ENCODE data around the gene SSNA1.

Gene SSNA1, protein sequence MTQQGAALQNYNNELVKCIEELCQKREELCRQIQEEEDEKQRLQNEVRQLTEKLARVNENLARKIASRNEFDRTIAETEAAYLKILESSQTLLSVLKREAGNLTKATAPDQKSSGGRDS

DNA sequence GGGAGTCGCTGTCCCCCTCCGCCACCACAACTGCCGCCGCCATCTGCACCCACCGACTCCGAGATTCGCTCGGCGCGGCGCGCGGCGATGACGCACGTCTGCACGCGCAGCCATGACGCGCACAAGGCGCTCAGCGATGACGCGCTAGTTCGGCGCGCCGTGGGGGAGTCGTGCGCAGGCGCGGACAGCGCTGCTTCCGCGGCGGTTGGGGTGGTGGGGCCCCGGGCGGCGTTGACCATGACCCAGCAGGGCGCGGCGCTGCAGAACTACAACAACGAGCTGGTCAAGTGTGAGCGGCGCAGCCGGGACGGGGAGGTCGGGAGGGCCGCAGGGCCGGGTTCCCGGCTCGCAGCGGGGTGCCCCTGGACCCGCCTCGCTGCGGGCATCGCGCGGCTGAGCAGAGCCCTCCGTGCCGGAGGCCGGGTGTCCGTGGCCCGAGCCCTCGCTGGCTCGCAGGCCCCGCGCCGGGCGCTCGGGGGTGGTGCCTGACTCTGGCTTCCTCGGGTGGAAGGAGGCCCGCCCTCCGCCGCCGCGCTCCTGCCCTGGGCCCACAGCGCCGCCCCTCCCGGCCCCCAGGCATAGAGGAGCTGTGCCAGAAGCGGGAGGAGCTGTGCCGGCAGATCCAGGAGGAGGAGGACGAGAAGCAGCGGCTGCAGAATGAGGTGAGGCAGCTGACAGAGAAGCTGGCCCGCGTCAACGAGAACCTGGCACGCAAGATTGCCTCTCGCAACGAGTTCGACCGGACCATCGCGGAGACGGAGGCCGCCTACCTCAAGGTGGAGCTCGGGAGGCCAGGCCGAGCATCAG lies at the start of gene SSNA1, which contains the start of gene ANAPC2:
TSS of gene SSNA1 (plus strand) at position 187 of the 807 bp plus-strand sequence. CDS start at position 238, 51 bp downstream.
TSS of gene ANAPC2 (minus strand) at position 71 of the 807 bp plus-strand sequence. CDS start at position 43, 28 bp downstream.
- Histone ChIP-seq H3K9ac (ENCODE audit: low read length) (peak within 1 kb of the TSS; percentile 66), H3K27me3 (ENCODE audit: control insufficient read depth, insufficient read depth, low read length) (no peaks in the 10 kb centered on the region), H3K36me3 (ENCODE audit: control insufficient read depth, low read depth, low read length) (peaks cover 5% of the 10 kb centered on the region), H3K27ac (ENCODE audit: low read length) (no peak within 1 kb of the TSS), H3K4me1 (ENCODE audit: control insufficient read depth, low read depth, low read length) (peaks cover 9% of the 10 kb centered on the region), H3K9me3 (ENCODE audit: control insufficient read depth, low read depth, low read length) (no peaks in the 10 kb centered on the region), H3K4me3 (ENCODE audit: low read length) (peak within 1 kb of the TSS; percentile 90)

DNA sequence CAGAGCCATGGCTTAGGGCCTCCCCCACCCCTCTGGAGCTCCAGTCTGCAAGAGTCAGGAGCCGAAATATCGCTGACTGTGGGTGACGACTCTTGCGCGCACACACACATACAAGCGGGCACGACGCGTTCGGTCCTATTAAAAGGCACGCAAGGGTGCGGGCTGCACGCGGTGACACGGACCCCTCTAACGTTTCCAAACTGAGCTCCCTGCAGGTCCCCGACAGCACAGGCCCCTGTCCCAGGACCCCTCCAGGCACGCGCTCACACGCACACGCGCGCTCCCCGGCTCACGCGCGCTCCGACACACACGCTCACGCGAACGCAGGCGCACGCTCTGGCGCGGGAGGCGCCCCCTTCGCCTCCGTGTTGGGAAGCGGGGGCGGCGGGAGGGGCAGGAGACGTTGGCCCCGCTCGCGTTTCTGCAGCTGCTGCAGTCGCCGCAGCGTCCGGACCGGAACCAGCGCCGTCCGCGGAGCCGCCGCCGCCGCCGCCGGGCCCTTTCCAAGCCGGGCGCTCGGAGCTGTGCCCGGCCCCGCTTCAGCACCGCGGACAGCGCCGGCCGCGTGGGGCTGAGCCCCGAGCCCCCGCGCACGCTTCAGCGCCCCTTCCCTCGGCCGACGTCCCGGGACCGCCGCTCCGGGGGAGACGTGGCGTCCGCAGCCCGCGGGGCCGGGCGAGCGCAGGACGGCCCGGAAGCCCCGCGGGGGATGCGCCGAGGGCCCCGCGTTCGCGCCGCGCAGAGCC lies 49.6 kb upstream of the SSNA1 start, which contains the start of gene GRIN1:
TSS of gene GRIN1 (plus strand) at position 433 of the 746 bp plus-strand sequence. CDS start 333 bp downstream, outside the sequence.
- H3K4me1 ChIP-seq (ENCODE audit: control insufficient read depth, low read depth, low read length): no peaks in the 10 kb centered on the region
- H3K4me3 ChIP-seq (ENCODE audit: low read length): no peak within 1 kb of the TSS
- no peak within 1 kb of the TSS for H3K27ac ChIP-seq (ENCODE audit: low read length)
- H3K36me3 ChIP-seq (ENCODE audit: control insufficient read depth, low read depth, low read length): no peaks in the 10 kb centered on the region
- H3K27me3 ChIP-seq (ENCODE audit: control insufficient read depth, insufficient read depth, low read length): peaks cover 88% of the 10 kb centered on the region
- no peaks in the 10 kb centered on the region for H3K9me3 ChIP-seq (ENCODE audit: control insufficient read depth, low read depth, low read length)
- H3K9ac ChIP-seq (ENCODE audit: low read length): no peak within 1 kb of the TSS

DNA sequence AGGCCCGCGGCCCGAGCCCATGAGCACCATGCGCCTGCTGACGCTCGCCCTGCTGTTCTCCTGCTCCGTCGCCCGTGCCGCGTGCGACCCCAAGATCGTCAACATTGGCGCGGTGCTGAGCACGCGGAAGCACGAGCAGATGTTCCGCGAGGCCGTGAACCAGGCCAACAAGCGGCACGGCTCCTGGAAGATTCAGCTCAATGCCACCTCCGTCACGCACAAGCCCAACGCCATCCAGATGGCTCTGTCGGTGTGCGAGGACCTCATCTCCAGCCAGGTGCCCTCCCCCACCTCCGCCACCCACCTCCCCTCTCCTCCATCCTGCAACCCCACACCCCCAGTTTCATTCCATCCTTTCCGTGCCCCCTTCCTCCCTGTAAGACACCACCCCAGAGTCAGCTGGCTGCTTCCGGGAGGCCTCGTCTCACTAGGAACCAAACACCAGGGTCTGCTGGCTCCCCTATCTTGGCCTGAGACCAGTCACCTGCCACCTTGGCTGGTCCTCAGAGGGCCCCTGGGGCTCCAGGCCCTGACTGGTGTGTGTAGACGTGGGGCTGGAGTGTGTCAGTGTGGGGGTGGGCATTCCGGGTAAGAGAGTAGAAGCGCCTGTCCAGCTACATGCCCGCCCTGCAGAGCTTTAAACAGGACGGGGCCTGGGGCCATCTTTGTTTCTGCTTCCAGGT lies 48.9 kb upstream of the SSNA1 start:
- no peak overlapping the region for H3K4me3 ChIP-seq (ENCODE audit: low read length)
- H3K9ac ChIP-seq (ENCODE audit: low read length): no peak overlapping the region
- H3K4me1 ChIP-seq (ENCODE audit: control insufficient read depth, low read depth, low read length): no peaks in the 10 kb centered on the region
- H3K36me3 ChIP-seq (ENCODE audit: control insufficient read depth, low read depth, low read length): no peaks in the 10 kb centered on the region
- no peaks in the 10 kb centered on the region for H3K9me3 ChIP-seq (ENCODE audit: control insufficient read depth, low read depth, low read length)
- peaks cover 91% of the 10 kb centered on the region for H3K27me3 ChIP-seq (ENCODE audit: control insufficient read depth, insufficient read depth, low read length)
- H3K27ac ChIP-seq (ENCODE audit: low read length): no peak overlapping the region

DNA sequence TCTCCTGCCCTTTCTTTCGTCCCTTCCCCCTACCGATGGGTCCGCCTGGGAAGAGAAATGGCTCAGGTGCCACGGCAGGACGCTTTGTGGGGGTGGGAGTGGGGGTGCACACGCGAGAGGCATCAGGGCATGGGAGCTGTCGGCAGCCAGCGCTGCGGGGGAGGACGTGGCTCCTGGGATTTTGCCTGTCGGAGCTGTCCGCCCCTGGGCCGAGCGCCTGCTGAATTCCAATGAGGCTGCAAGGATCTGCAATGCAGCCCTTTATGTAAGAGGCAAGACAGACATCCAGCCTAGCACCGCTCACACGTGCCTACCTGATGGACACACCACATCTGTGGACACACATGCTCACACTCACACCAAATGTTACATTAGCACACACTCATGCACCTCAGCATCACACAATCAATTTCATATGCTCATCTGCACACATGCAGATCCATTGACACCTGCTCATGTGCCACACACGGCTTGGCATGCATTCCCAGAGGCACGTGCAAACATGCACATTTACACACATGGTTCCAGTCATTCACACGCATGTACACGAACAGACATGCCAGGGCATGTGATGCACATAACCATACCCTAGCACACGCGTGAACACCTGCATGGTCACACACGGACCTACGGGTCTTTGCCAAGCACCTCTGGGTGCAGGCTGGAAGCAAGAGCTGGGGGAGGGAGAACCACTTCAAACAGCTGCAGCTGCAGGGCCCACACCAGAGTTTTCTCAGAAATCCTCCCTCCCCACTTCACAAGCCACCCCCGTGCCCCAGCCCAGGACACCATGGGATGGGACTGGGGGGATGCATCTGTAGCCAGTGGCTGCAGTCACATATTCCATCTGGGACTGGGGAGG lies 48.1 kb upstream of the SSNA1 start:
- no peaks in the 10 kb centered on the region for H3K9me3 ChIP-seq (ENCODE audit: control insufficient read depth, low read depth, low read length)
- H3K4me1 ChIP-seq (ENCODE audit: control insufficient read depth, low read depth, low read length): no peaks in the 10 kb centered on the region
- H3K27ac ChIP-seq (ENCODE audit: low read length): no peak overlapping the region
- H3K9ac ChIP-seq (ENCODE audit: low read length): no peak overlapping the region
- no peak overlapping the region for H3K4me3 ChIP-seq (ENCODE audit: low read length)
- H3K27me3 ChIP-seq (ENCODE audit: control insufficient read depth, insufficient read depth, low read length): peaks cover 86% of the 10 kb centered on the region
- no peaks in the 10 kb centered on the region for H3K36me3 ChIP-seq (ENCODE audit: control insufficient read depth, low read depth, low read length)

DNA sequence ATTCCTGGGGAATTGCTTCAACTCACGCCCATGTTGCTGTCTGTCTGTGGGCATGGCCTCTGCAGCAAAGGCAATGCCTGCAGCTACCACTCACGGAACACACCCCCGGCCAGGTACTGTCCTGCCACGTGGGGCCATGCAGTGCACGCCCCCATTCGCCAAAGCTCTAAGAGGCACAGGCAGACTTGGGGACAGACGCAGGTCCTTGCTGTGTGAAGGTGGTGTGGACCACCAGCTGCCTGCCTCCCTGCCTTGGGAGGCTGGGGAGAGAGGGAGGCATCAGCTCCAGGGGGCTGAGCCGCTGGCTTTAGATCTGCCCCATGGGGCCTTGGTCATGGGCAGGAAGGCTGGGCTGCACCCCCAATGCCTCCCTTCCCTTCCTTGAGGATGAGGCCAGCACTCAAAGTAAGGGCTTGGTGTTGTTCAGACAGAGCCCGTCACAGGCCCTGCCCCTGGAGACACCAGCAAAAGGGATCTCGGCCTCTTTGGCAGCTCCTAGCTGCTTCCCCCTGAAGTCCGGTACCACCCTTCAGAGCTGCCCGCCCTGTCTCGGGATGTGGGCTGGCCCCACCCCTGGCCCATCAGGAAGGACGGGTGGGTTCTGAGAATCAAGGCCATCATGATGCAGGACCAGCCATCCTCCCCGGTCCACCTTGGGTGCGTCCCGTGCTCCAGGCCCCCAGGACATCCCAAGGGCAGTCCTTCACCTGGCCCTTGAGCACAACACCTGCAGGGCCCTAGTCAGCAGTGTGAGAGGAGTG lies 47.2 kb upstream of the SSNA1 start:
- Histone ChIP-seq H3K4me1 (ENCODE audit: control insufficient read depth, low read depth, low read length) (no peaks in the 10 kb centered on the region), H3K9ac (ENCODE audit: low read length) (no peak overlapping the region), H3K9me3 (ENCODE audit: control insufficient read depth, low read depth, low read length) (no peaks in the 10 kb centered on the region), H3K27ac (ENCODE audit: low read length) (no peak overlapping the region), H3K27me3 (ENCODE audit: control insufficient read depth, insufficient read depth, low read length) (peaks cover 84% of the 10 kb centered on the region), H3K36me3 (ENCODE audit: control insufficient read depth, low read depth, low read length) (no peaks in the 10 kb centered on the region), H3K4me3 (ENCODE audit: low read length) (no peak overlapping the region)

DNA sequence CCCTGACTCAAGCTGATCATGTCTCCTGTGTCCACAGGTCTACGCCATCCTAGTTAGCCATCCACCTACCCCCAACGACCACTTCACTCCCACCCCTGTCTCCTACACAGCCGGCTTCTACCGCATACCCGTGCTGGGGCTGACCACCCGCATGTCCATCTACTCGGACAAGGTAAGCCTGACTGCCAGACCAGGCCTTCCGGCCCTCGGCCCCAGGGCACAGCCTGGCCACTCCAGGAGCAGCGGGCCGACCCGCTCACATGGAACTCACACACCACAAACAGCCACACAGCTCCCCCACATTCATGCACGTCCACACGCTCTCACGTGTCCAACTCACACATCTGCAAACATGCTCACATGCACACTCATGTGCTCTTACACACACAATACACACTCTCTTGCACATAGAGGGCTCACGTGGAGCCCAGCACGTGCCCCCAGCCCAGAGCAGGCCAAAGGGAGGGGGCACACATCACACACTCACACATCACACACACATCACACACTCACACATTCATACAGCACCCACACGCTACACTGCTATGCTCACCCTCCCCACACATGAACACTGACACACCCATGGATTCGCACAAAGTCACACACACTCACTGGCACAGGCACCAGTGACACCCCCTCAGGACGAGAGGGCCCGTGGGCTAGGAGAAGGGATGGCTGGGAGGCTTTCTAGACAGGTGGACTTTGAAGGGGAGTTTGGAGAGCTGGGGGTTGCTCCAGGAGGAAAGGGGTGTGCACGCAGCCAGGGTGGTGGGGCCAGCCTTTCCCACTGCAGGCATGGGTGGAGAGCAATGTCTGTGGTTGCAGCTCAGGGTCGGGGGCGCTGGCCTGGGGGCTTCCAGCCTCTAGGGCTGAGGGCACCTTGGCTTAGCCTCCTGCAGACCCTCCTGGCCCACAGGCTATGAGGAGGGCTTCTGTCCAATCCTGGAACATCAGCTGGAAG lies 46.2 kb upstream of the SSNA1 start:
- H3K4me1 ChIP-seq (ENCODE audit: control insufficient read depth, low read depth, low read length): no peaks in the 10 kb centered on the region
- no peak overlapping the region for H3K9ac ChIP-seq (ENCODE audit: low read length)
- H3K36me3 ChIP-seq (ENCODE audit: control insufficient read depth, low read depth, low read length): no peaks in the 10 kb centered on the region
- no peak overlapping the region for H3K27ac ChIP-seq (ENCODE audit: low read length)
- H3K27me3 ChIP-seq (ENCODE audit: control insufficient read depth, insufficient read depth, low read length): peaks cover 75% of the 10 kb centered on the region
- H3K4me3 ChIP-seq (ENCODE audit: low read length): no peak overlapping the region
- H3K9me3 ChIP-seq (ENCODE audit: control insufficient read depth, low read depth, low read length): no peaks in the 10 kb centered on the region

DNA sequence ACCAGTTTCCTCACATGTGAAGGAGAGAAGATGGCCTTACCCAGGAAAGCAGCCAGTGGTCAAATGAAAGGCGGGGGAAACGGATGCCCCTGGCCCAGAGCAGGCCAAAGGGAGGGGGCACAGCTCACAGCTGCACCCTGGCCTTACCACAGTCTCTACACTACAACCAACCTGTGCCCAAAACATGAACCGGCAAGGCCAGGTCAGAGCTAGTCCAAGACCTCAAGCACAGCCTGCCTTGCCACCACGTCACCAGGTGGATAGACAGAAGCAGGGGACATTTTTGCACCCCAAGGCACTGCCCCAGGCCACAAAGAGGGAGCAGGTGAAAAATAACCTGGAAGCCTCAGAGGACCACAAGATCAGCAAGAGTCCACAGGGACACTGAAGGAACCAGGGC lies 45.0 kb upstream of the SSNA1 start:
- Histone ChIP-seq H3K9ac (ENCODE audit: low read length) (no peak overlapping the region), H3K9me3 (ENCODE audit: control insufficient read depth, low read depth, low read length) (no peaks in the 10 kb centered on the region), H3K27me3 (ENCODE audit: control insufficient read depth, insufficient read depth, low read length) (peaks cover 66% of the 10 kb centered on the region), H3K36me3 (ENCODE audit: control insufficient read depth, low read depth, low read length) (no peaks in the 10 kb centered on the region), H3K4me1 (ENCODE audit: control insufficient read depth, low read depth, low read length) (no peaks in the 10 kb centered on the region), H3K4me3 (ENCODE audit: low read length) (no peak overlapping the region), H3K27ac (ENCODE audit: low read length) (no peak overlapping the region)

DNA sequence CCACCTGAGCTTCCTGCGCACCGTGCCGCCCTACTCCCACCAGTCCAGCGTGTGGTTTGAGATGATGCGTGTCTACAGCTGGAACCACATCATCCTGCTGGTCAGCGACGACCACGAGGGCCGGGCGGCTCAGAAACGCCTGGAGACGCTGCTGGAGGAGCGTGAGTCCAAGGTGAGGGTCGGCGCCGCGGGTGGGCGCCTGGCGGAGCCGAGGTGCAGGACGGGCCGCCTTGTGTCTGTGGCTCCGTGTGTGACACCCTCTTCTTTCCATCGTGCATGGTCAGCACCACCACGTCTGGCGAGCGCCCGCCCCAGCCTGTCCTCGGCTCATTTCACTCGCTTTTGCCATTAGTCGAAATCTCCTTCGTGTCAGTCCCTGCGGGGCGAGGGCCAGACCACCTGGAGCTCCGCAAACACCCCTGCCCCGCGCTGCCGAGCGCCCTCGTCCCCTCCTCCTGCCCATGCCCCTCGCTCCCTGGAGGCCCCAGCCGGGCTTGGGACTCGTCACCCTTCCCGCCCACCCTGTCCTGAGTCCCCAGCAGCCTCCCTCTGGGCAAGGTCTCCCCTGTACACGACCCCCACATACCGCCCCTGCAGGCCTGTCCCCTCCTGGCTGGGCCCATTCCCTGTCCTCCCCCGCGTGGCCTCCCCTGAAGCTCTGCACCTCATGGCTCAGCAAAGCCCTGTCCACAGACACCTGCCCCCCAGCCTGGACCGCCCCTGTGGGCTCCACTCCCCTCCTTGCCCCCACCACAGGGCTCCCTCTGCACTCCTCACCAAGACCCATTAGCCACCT lies 42.5 kb upstream of the SSNA1 start:
- Histone ChIP-seq H3K9me3 (ENCODE audit: control insufficient read depth, low read depth, low read length) (no peaks in the 10 kb centered on the region), H3K36me3 (ENCODE audit: control insufficient read depth, low read depth, low read length) (no peaks in the 10 kb centered on the region), H3K4me3 (ENCODE audit: low read length) (no peak overlapping the region), H3K9ac (ENCODE audit: low read length) (no peak overlapping the region), H3K27ac (ENCODE audit: low read length) (no peak overlapping the region), H3K27me3 (ENCODE audit: control insufficient read depth, insufficient read depth, low read length) (peaks cover 48% of the 10 kb centered on the region), H3K4me1 (ENCODE audit: control insufficient read depth, low read depth, low read length) (no peaks in the 10 kb centered on the region)

DNA sequence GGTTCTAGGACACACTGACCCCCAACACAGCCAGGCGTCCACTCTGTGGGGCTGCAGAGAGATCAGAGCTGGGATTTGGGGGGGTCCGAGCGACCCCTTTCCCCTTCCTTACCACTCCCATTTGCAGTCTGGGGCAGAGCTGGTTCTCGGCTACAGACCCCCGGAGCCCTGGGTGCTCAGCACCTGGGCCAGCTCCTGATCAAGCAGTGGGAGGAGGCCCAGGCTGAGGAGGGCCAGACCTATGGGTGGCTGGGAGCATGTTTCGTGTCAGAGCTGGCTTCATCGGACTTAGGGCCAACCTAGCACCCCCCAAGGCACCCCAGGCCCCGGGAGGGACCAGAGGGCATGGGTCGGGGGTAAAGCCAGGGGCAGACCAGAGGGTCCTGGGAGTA lies 42.0 kb upstream of the SSNA1 start:
- no peaks in the 10 kb centered on the region for H3K4me1 ChIP-seq (ENCODE audit: control insufficient read depth, low read depth, low read length)
- no peaks in the 10 kb centered on the region for H3K36me3 ChIP-seq (ENCODE audit: control insufficient read depth, low read depth, low read length)
- no peaks in the 10 kb centered on the region for H3K9me3 ChIP-seq (ENCODE audit: control insufficient read depth, low read depth, low read length)
- no peak overlapping the region for H3K9ac ChIP-seq (ENCODE audit: low read length)
- no peak overlapping the region for H3K27ac ChIP-seq (ENCODE audit: low read length)
- H3K27me3 ChIP-seq (ENCODE audit: control insufficient read depth, insufficient read depth, low read length): peaks cover 42% of the 10 kb centered on the region
- no peak overlapping the region for H3K4me3 ChIP-seq (ENCODE audit: low read length)
